Dedifferentiated amniotic fluid mesenchymal stem cell (primary cell): ENCODE data around the gene ILF3.
"Not testable (repeated sequence)": the region's sequence is repeated elsewhere in the genome, so short reads cannot be mapped to it uniquely, and the experiment has no call there.

Experiments
- DNase-seq: peaks from one replicate; pipeline ENCODE4 v3.0.0-alpha.2; 2016; ENCODE audit errors: extremely low spot score

The ILF3 gene

DNA sequence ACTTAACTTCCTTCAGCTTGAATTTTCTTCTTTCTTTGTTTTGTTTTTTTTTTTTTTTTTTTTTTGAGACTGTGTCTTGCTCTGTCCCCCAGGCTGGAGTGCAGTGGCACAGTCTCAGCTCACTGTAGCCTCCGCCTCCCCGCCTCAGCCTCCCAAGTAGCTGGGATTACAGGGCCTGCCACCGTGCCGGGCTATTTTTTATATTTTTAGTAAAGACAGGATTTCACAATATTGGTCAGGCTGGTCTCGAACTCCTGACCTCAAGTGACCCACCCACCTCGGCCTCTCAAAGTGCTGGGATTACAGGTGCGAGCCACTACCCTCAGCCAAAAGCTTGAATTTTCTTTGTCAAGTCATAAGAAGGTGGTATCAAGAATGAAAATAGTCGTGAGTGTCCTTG lies 21.1 kb downstream of the ILF3 start:
- DNase-seq, result not testable (repeated sequence)

GRCh38 chr19:10677751-10678150 lies 23.6 kb downstream of the ILF3 start:
- no peak for DNase-seq

DNA sequence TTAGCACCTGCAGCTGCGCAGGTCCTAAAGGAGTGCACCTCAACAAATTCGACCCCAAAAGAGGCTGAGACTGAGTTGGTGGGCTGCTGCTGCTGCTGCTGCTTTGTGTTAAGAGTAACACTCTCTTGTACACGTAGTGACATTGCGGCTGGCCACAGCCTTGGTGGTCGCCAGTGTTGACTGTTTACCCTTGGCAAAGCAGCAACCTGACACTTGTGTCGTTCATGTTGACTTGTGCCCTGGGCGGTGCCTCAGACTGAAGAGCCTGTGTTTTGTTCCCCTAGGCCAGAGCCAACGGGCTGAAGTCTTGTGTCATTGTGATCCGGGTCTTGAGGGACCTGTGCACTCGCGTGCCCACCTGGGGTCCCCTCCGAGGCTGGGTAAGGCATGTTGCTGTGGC lies 24.7 kb downstream of the ILF3 start:
- no peak for DNase-seq

DNA sequence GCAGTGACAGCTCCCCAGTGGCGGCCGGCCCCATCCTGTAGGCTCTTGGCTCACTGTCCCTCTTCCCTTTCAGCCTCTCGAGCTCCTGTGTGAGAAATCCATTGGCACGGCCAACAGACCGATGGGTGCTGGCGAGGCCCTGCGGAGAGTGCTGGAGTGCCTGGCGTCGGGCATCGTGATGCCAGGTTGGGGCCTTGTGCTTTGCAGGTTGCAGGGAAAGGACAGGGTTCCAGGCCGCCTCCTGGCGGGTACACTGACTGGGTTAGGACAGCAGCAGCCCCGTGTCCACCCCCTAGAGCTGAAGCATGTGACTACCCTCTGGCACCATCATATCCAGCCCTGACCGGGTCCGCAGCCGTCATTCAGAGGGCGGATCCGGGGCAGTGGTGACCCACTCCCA lies 25.6 kb downstream of the ILF3 start:
- no peak for DNase-seq

DNA sequence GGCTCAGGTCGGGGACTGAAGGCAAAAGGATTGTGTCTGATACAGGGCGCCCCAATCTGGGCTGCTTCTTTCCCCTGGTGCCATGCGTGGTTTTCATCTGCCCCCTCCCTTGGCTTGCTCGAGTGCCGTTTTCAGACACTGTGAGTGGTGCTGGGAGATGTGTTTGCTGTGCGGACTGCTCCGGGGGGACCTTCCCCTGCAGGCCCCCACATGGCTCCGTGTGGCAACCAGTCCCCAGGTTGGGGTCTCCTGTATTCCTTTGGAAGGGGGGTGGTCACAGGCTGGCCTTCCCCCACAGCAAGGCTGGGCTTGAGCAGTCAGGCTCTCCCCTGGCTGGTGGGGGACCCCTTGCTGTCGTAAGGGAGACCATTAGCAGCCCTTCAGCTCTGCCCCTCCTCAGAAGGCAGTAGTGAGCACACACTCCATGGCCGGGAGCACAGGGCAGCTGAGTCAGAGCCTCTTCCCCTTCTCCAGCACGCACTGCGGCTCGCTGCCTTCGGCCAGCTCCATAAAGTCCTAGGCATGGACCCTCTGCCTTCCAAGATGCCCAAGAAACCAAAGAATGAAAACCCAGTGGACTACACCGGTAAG lies 26.5 kb downstream of the ILF3 start:
- no peak for DNase-seq

DNA sequence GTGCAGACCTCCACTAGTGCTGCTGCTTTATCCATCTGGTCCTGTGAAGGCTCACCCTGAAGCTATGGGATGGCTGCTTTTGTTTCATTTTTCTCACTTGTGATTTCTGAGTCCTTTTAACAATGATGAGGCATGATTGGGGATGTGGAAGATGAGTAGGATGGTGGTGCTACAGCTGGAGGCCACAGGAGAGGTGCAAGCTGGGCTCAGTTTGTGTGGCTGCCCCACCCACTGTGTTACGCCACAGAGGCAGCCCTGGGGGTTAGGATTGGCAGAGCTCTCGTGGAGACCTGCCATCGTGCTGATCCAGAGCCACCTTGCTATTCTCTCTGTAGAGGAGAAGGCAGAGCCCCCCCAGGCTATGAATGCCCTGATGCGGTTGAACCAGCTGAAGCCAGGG lies 27.5 kb downstream of the ILF3 start:
- no peak for DNase-seq

DNA sequence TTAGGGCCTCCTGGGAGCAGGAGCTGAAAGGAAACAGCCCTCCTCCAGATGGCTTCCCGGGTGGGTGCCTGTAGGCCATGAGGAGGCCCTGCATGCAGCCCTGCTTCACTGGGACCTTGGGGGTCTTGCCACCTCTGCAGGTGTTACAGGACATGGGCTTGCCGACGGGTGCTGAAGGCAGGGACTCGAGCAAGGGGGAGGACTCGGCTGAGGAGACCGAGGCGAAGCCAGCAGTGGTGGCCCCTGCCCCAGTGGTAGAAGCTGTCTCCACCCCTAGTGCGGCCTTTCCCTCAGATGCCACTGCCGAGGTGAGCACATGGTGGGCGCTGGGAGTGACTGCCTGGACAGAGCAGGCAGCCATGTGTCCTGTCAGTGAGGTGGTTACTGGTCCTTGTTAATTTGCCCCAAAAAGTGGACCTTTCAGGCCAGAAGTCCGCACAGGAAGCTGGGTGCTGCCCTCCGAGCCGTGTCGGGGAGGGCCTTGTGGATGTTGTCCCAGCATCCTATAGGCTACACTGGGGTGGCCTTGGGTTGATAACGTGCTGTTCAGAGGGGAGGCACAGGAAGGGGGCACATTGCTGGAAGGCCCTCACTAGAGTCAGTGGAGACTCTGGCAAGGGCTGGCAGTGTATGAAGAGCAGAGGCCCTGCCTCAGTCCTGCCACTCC lies 28.4 kb downstream of the ILF3 start:
- DNase-seq, result no peak

- no peak for DNase-seq
Observed at GRCh38 chr19:10683064-10683426, 28.9 kb downstream of the ILF3 start.

DNA sequence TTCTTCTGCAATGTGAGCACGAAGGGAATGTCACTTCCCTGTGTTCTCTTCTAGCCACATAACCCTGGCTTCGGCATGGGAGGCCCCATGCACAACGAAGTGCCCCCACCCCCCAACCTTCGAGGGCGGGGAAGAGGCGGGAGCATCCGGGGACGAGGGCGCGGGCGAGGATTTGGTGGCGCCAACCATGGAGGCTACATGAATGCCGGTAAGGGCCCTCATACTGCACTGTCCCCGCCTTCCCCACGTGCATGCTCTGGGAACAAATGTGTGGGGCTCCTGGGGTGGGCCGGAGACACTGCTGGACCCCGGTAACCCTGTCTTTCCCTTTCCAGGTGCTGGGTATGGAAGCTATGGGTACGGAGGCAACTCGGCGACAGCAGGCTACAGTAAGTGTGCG lies 29.4 kb downstream of the ILF3 start:
- DNase-seq, result no peak

DNA sequence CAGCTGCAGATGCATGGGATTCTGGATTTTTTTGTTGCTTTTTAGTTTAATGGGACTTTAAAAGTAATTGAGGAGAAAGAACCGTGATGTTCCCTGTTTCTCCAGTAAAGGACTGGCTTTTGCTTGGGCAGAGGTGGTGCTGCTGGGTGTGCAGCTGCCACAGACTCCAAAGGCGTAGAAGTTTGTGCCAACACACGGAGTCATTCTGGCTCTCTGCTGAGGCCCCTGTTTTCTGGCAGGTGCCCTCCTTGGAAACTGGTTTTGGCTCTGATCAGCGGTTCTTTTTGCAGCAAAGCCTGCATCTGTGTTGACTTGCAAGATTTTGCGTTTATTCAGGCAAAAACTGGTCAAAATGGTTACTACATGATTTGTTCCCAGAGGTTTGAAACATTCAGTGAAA lies 31.1 kb downstream of the ILF3 start:
- DNase-seq, result no peak

- DNase-seq, result no peak
Observed at GRCh38 chr19:10686193-10686592, 32.0 kb downstream of the ILF3 start.

DNA sequence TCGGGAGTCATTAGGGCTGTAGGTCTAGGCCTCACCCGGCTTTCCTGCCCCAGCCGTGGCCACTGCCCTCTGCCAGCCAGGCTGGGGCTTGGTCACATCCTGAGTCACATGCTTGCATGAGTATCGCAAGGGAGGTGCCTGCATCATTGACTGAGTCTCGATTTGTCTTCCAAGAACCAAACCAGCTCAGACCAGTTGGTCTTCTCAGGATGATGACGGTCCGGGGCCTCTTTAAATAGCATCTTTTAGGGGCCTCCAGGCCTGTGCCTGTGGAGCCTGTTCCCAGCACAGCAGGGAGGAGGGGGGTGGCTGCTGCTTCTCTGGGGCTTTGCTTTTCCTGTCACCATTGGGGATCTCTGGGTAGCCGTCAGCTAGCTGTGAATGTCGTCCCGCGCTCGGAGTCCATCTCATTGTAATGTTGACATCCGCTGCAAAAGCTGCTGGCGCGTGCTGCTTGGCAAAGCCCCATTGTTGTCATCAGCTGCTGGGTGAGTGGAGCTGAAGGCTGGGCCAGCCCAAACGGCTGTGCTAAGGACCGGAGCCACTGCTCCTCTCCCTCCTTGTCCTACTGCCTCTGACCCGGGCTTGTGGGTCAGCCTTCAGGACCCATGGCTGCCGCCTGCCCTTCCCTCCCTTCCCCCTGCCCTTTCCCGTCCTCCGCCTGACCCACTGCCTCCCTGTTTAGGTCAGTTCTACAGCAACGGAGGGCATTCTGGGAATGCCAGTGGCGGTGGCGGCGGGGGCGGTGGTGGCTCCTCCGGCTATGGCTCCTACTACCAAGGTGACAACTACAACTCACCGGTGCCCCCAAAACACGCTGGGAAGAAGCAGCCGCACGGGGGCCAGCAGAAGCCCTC lies 32.7 kb downstream of the ILF3 start:
- DNase-seq, result no peak

DNA sequence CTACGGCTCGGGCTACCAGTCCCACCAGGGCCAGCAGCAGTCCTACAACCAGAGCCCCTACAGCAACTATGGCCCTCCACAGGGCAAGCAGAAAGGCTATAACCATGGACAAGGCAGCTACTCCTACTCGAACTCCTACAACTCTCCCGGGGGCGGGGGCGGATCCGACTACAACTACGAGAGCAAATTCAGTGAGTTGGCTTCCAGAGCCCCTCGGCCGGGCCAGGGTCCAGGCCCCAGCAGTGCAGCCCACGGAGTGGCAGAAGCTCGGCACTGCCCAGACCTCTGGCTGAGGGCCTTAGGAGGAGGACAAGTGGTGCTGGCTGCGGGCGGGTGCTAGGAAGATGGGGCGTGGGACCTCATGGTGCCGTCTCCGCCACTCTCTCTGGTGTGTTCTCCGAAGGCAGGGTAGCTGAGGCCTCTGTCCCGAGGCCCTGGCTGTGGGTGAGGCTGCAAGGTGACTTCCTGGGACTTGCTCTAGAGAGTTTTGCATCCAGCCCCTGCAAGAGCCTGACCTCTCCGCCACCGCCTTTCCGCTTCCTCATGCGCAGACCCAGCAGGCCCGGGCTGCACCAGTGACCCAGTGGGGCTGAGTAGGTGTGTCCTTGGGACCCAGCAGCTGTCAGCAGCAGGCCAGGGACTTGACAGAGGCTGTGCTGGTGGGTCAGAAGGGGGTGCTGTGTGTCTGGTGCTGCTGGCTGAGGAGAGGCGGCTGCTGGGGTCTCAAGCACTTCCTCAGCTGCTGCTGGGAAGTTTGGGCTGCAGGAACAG lies 33.6 kb downstream of the ILF3 start:
- no peak for DNase-seq

DNA sequence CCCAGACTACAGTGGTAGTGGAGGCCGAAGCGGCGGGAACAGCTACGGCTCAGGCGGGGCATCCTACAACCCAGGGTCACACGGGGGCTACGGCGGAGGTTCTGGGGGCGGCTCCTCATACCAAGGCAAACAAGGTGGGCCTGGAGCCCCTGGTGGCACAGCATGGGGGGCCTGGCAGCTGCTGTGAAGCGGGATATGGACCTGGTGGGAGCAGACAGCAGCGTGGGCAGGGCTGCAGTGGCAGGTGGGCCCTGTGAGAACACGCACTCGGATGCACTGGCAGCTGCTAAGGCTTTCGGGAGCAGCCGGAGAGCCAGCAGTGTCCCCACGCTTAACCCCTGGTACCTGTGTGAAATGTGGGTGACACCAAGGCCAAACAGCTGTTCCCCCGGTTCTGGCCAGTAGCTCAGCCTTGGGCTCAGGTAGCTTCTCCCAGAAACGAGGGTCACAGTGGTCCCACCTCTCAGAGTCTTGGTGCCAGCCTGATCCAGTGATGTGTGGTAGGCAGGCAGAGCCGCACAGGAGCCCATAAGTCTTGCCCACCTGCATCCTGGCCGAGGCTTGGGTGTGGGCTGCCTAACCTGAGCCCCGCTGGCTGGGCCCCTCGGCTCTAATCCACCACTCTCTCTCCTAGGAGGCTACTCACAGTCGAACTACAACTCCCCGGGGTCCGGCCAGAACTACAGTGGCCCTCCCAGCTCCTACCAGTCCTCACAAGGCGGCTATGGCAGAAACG lies 34.6 kb downstream of the ILF3 start:
- no peak for DNase-seq

DNA sequence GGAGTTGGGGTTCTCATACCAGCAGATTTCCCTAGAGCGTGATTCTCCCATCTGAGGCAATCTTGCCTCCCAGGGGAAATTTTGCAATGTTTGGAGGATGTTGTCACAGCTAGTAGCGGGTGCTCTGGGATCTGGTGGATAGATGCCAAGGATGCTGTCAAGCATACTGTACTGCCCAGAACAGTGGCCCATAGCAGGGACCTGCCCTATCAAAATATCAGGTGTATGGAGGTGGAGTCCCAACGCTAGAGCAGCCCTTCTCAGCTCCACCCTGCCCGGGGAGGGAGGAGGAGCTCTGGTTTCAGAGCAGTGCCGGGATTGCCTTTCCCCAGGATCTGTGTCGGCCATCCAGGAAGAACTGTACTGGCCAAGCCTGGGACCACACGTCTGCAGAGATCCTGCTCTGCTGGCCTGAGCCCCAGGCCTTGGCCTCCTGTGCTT lies 36.2 kb downstream of the ILF3 start:
- DNase-seq, result no peak

- no peak for DNase-seq
Observed at GRCh38 chr19:10691178-10691881, 37.2 kb downstream of the ILF3 start.

GRCh38 chr19:10691883-10692282 lies 37.7 kb downstream of the ILF3 start:
- no peak for DNase-seq

DNA sequence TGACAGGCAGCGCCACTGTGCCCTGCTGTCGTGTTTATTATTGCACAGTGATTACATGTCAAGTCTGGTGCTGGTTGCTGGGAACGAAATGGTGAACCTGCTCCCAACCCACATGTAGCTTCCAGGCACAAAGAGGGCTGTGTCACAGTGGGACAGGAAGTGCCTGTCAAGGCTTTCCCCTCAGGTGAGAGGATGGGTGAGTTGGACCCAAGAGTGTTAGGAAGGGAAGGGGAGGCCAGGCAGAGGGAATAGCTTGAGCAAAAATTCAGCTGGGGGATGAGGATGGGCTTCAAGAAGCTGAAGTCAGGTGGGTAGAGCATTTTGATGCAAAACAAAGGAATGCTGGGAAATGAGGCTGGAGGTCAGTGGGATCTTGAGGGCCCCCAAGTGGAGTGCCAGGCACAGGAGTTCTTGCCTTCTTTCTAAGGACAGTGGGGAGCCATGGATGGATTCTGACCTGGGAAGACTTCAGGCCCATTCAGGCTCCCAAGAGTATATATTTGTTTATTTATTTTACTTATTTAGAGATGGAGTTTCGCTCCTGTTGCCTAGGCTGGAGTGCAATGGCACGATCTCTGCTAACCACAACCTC lies 38.6 kb downstream of the ILF3 start:
- DNase-seq, result no peak

DNA sequence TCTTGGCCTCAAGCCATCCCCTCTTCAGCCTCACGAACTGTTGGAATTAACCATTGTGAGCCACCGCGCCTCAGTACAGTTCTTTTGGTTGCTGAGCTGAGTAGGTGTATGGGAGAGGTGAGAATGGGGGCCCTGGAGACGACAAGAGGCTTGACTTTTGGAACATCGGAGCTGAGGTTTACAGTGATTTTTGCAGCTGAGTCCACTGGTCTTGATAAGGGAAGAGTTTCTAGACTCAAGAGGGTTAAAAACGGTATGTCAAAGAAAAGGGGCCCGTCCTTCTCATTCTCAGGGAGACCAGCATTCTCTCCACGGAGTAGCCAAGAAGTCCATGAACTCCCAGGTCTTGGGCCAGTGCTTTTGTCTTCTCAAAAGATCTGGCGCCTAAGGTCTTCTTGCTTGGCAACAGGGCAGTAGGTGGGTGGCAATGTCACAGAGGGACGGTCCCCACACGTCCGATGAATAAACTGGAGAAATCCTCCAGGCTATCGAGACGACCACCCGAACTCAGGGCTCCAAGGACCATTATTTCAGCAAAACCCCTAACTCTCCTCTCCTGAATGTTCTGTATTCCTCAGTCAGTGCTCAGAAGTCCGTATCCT lies 40.7 kb downstream of the ILF3 start:
- DNase-seq, result no peak
